Endodermal cell (in vitro differentiated cells): ENCODE results near the gene FBLN5. TPM values are rescaled to one million over a fixed set of nuclear protein-coding genes. Genes with fewer than 3 reads are reported as not detected.

ENCODE experiments used
- DNase-seq: peaks from one replicate; pipeline ENCODE4 v3.0.0-alpha.2; 2017
- H3K27ac ChIP-seq: 2 replicates; pipeline ENCODE4 v1.5.1; 2013; ENCODE audit warnings: mild to moderate bottlenecking, low read depth, low read length, moderate library complexity
- H3K27me3 ChIP-seq: 2 replicates; pipeline ENCODE4 v1.6.1; 2013; ENCODE audit warnings: mild to moderate bottlenecking, low read length, moderate library complexity; ENCODE audit not compliant: insufficient read depth, control insufficient read depth, poor library complexity, severe bottlenecking
- H3K36me3 ChIP-seq: 2 replicates; pipeline ENCODE4 v1.7.0; 2013; ENCODE audit warnings: mild to moderate bottlenecking, low read length, moderate library complexity; ENCODE audit not compliant: control insufficient read depth, insufficient read depth
- H3K4me1 ChIP-seq: one replicate; pipeline ENCODE4 v1.7.0; 2013; ENCODE audit warnings: low read length; ENCODE audit not compliant: control insufficient read depth, insufficient read depth
- H3K4me3 ChIP-seq: 2 replicates; pipeline ENCODE4 v1.5.1; 2013; ENCODE audit warnings: mild to moderate bottlenecking, low read length, moderate library complexity
- H3K9ac ChIP-seq: 2 replicates; pipeline ENCODE4 v1.6.1; 2013; ENCODE audit warnings: mild to moderate bottlenecking, low read length, moderate library complexity; ENCODE audit not compliant: poor library complexity, severe bottlenecking; ENCODE audit errors: extremely low read depth
- H3K9me3 ChIP-seq: 2 replicates; pipeline ENCODE4 v1.6.1; 2013; ENCODE audit warnings: mild to moderate bottlenecking, low read length, moderate library complexity; ENCODE audit not compliant: control insufficient read depth
- H3K27ac Mint-ChIP-seq: 2 replicates; pipeline ENCODE4 v1.8.0; 2020; ENCODE audit warnings: mixed read lengths
- H3K27me3 Mint-ChIP-seq: 2 replicates; pipeline ENCODE4 v1.8.0; 2021; ENCODE audit warnings: mild to moderate bottlenecking, mixed read lengths; ENCODE audit not compliant: insufficient read depth
- H3K36me3 Mint-ChIP-seq: 2 replicates; pipeline ENCODE4 v1.8.0; 2020; ENCODE audit warnings: low read depth, mixed read lengths
- H3K4me1 Mint-ChIP-seq: 2 replicates; pipeline ENCODE4 v1.8.0; 2020; ENCODE audit warnings: mixed read lengths
- H3K4me3 Mint-ChIP-seq: 2 replicates; pipeline ENCODE4 v1.8.0; 2020; ENCODE audit warnings: mild to moderate bottlenecking, moderate library complexity, mixed read lengths
- H3K9me3 Mint-ChIP-seq: 2 replicates; pipeline ENCODE4 v1.8.0; 2020; ENCODE audit warnings: mild to moderate bottlenecking, mixed read lengths
- WGBS, 2 experiments: methylation state at CpG; one replicate each; pipeline versions ENCODE4 v1.1.5 to v1.1.7; 2013; ENCODE audit warnings: missing lambda C conversion rate in 2 of 2, mixed read lengths in 1 of 2; ENCODE audit not compliant: insufficient coverage in 1 of 2, insufficient read length in 1 of 2; 5-methylcytosine and 5-hydroxymethylcytosine counted together
- total RNA-seq, 2 donors: library from RNA; stranded (reverse); fragmentation: NEBNext Ultra II Directional in 1 of 2; extraction: Animal tissue kit (Norgen Biotek cat#: 25700) in 1 of 2; gene quantifications; 2 replicates in 1 of 2; 3 replicates in 1 of 2; pipeline ENCODE4 v1.2.1, GENCODE V29; 2021
- TF ChIP-seq, protein P1 (sequence below): fragments of 200-600 bp; sonication (generic); conservative IDR thresholded peaks from 2 replicates; pipeline ENCODE4 v1.5.0; 2021; ENCODE audit warnings: antibody characterized with exemption, mild to moderate bottlenecking

FBLN5 gene
- total RNA-seq, 2 donors from 2014 or later: 4.0 to 4.8 TPM

DNA sequence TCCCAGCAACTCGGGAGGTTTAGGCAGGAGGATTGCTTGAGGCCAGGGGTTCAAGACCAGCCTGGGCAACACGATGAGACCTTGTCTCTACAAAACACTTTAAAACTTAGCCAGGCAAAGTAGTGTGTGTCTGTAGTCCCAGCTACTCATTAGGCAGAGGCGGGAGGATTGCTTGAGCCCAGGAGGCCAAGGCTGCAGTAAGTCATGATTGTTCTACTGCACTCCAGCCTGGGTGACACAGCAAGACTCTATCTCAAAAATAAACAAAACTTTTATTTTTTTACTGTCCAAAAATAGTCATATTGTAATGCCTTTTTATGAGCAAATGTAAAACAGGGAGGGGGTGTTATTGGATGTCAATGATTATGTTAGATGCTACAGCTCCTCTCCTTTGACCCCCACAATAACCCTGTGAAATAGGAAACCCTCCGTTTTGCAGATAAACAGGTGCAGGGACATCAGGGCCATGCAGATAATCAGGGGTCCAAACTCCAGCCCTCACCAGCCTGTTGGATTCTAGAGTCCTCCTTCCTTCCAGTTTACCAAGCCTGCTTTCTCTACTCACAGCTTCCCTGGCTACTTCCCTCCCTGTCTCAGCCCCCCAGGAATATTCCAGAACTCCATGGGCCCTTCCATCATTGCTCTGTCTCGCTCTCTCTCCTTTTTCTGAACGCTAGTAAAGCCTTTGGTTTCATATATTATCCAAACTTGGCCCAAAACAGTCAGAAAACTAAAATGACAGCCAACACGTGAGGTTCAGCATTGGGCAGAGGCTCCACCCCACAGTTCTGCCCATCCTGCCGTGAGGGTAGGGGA is 5.9 kb upstream of the FBLN5 start:
- 87 to 92% methylated on average over 5 to 8 of the region's 8 CpGs for WGBS, 2 experiments
- Histone ChIP-seq H3K27me3 (peaks cover 5% of the 10 kb centered on the region), H3K4me1 (no peaks in the 10 kb centered on the region), H3K4me3 (no peak overlapping the region), H3K9ac (no peak overlapping the region), H3K36me3 (no peaks in the 10 kb centered on the region), H3K9me3 (no peaks in the 10 kb centered on the region), H3K27ac (no peak overlapping the region)
- Mint-ChIP-seq H3K27ac (no peak overlapping the region), H3K9me3 (no peaks in the 10 kb centered on the region), H3K4me1 (no peaks in the 10 kb centered on the region), H3K4me3 (no peak overlapping the region), H3K36me3 (no peaks in the 10 kb centered on the region), H3K27me3 (peaks cover 11% of the 10 kb centered on the region)
- TF ChIP-seq, protein P1, sequence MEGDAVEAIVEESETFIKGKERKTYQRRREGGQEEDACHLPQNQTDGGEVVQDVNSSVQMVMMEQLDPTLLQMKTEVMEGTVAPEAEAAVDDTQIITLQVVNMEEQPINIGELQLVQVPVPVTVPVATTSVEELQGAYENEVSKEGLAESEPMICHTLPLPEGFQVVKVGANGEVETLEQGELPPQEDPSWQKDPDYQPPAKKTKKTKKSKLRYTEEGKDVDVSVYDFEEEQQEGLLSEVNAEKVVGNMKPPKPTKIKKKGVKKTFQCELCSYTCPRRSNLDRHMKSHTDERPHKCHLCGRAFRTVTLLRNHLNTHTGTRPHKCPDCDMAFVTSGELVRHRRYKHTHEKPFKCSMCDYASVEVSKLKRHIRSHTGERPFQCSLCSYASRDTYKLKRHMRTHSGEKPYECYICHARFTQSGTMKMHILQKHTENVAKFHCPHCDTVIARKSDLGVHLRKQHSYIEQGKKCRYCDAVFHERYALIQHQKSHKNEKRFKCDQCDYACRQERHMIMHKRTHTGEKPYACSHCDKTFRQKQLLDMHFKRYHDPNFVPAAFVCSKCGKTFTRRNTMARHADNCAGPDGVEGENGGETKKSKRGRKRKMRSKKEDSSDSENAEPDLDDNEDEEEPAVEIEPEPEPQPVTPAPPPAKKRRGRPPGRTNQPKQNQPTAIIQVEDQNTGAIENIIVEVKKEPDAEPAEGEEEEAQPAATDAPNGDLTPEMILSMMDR: no peak
- no peak for DNase-seq

DNA sequence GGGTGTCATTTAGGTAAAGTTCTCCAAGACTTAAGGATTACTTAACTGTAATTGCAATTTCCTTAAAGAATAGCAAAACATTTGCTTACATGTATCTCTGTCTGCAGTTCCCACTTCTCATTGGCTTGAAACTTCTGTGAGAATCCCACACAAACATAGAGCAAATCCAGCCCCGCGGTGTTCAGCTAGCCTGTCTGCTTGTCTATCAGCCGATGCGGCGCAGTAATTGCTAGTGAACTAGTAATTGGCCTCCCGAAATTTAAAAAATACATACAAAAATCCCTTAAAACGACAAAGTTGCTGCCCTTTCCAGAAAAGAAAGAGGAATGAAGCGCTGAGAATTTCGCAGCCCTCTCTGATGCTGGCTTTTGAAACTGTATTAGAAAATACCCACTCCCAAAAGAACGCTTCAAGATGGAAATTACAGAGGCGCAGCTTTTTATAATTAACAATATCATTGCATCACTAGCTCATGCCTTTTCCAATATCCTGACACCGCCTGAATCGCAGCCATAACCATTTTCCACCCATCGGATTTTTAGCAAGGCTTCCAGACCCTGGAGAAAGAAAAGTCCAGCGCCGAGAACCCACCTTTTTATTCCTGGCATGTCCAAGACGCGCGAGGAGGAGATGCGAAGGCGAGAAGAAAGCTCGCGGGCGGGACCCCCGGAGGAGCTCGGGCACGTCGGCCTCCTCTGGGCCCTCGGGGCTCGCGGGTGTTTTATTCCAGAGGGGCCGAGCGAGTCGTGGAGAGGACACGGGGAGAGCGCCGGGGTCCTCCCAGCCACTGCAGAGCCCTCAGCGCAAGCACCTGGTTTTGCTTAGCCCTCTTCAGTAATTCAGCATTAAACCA is 646 bp downstream of the FBLN5 start:
- Histone ChIP-seq H3K9me3 (no peaks in the 10 kb centered on the region), H3K4me3 (peak overlapping the region; percentile 77), H3K27ac (no peak overlapping the region), H3K9ac (peak overlapping the region; percentile 19), H3K36me3 (no peaks in the 10 kb centered on the region), H3K4me1 (no peaks in the 10 kb centered on the region), H3K27me3 (peaks cover 29% of the 10 kb centered on the region)
- peaks cover 39% of the 10 kb centered on the region for H3K27me3 Mint-ChIP-seq
- no peaks in the 10 kb centered on the region for H3K9me3 Mint-ChIP-seq
- no peaks in the 10 kb centered on the region for H3K36me3 Mint-ChIP-seq
- WGBS, 2 experiments: 34 to 39% methylated on average over 18 to 38 of the region's 38 CpGs
- H3K4me3 Mint-ChIP-seq: peak overlapping the region; percentile 64
- TF ChIP-seq, protein P1: no peak
- no peak overlapping the region for H3K27ac Mint-ChIP-seq
- peak; percentile 67 for DNase-seq
- H3K4me1 Mint-ChIP-seq: peaks cover 9% of the 10 kb centered on the region

DNA sequence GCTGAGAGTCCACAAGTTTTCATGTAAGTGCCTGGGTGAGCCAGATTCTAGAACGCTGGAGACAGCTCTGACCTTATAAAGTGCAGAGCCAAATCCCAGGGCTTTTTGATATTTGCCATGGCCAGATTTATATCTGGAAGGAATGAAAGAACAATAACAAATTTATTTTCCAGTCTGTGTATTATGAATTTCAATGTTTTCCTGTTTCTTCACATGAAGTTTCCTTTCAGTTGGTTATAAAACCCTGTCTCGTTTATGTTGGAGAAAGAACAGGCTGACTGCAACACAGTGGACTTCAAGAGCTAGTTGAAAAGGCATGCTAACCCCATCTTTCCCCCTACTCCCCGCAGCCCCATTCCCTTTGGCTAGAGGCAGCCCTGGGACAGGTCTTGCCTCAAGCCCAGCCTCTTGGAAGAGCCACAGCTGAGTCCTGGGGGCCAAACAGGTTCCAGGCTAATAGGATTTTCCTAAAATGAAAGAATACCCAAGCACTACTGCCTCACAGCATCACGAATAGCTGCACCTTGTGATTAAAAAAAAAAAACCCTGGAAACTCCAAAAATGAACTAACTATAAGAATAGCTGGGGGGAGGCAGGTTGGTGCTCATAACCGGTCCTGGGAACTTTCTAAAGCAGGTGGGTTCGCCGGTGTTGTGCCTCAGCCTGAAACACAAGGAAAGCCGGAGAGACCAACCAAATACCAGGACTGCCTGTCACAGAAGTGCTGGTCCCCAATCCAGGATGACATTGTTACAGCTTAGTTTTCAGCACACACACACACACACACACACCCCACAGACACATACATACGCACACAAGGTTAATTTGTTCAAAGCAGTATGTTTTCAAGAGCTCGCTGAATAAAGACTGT is 1.5 kb downstream of the FBLN5 start:
- no peak overlapping the region for H3K27ac Mint-ChIP-seq
- Histone ChIP-seq H3K4me3 (peak overlapping the region; percentile 77), H3K9ac (no peak overlapping the region), H3K4me1 (no peaks in the 10 kb centered on the region), H3K36me3 (no peaks in the 10 kb centered on the region), H3K27me3 (peaks cover 29% of the 10 kb centered on the region), H3K27ac (no peak overlapping the region), H3K9me3 (no peaks in the 10 kb centered on the region)
- H3K4me1 Mint-ChIP-seq: peaks cover 9% of the 10 kb centered on the region
- DNase-seq: no peak
- no peaks in the 10 kb centered on the region for H3K9me3 Mint-ChIP-seq
- TF ChIP-seq, protein P1: no peak
- peak overlapping the region; percentile 64 for H3K4me3 Mint-ChIP-seq
- WGBS, 2 experiments: 82 to 97% methylated on average over 4 to 10 of the region's 10 CpGs
- no peaks in the 10 kb centered on the region for H3K36me3 Mint-ChIP-seq
- peaks cover 38% of the 10 kb centered on the region for H3K27me3 Mint-ChIP-seq
